ENCODE measurements around the gene SEMA3D. TPM values are rescaled to one million over a fixed set of nuclear protein-coding genes. Genes with fewer than 3 reads are reported as not detected.

SEMA3D gene
- total RNA-seq, 1 experiment from 2014 or later: 1.4 TPM

DNA sequence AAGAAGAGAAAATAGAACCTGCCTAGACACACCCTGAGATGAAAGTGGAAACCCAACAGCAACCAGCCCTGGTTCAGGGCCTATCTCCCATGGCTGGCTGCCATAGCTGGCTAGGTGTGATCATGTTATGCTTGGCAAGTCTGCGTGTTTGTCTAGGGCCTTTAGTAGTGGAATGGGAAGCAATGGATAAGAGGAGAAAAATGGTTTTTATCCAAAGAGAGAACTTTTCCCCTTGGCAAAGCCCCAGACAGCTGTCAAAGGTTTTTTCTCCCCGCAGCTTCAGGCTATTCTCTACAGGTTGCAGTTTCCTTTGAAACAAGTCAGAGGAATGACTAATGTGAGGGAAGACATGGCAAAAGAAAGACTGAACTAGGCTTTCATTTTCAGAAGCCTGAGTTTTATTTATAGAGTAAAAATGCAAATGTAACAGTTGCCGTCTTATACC is 161.5 kb downstream of the SEMA3D start:
- Histone ChIP-seq H3K36me3 (ENCODE audit: control insufficient read depth in 1 of 2, insufficient read depth in 2 of 2, low read length in 2 of 2) (no peaks in the 10 kb centered on the region), H4K20me1 (ENCODE audit: insufficient read depth) (no peaks in the 10 kb centered on the region), H3K4me3 (replicated peaks in 1 of 2; ENCODE audit: low read depth in 1 of 2, low read length in 2 of 2) (no peak overlapping the region), H3K27me3 (ENCODE audit: insufficient read depth, low read length) (no peaks in the 10 kb centered on the region), H3K9me2 (ENCODE audit: insufficient read depth) (no peaks in the 10 kb centered on the region), H3K27ac (ENCODE audit: low read depth, low read length) (no peak overlapping the region), H3K79me2 (ENCODE audit: insufficient read depth, low read length) (no peaks in the 10 kb centered on the region), H3K9ac (ENCODE audit: low read length) (no peak overlapping the region), H3K9me3 (ENCODE audit: control insufficient read depth in 1 of 2, insufficient read depth in 1 of 2, low read depth in 1 of 2, low read length in 2 of 2) (no peaks in the 10 kb centered on the region), H3K4me2 (ENCODE audit: low read length) (no peak overlapping the region), H2AFZ (ENCODE audit: low read depth, low read length, poor library complexity, severe bottlenecking) (no peak overlapping the region), H3K4me1 (ENCODE audit: control insufficient read depth in 1 of 2, insufficient read depth in 2 of 2, low read length in 2 of 2) (no peaks in the 10 kb centered on the region)
- ChIA-PET CTCF (interaction anchor here (1.3 to 6.5 kb wide), 2 partner anchors 805 to 1090 kb away, joined by 4 to 72 read pairs; no protein-coding TSS in a partner anchor), RAD21 (ENCODE audit: low non-redundant PET in 1 of 2, low total read pairs in 2 of 2, uncharacterized antibody in 2 of 2, unreplicated experiment in 2 of 2) (interaction anchor here (1.0 to 1.9 kb wide), 2 partner anchors 1089 kb away, joined by 3 to 5 read pairs; no protein-coding TSS in a partner anchor), POLR2A (no interaction called here)
- TF ChIP-seq, protein P1, sequence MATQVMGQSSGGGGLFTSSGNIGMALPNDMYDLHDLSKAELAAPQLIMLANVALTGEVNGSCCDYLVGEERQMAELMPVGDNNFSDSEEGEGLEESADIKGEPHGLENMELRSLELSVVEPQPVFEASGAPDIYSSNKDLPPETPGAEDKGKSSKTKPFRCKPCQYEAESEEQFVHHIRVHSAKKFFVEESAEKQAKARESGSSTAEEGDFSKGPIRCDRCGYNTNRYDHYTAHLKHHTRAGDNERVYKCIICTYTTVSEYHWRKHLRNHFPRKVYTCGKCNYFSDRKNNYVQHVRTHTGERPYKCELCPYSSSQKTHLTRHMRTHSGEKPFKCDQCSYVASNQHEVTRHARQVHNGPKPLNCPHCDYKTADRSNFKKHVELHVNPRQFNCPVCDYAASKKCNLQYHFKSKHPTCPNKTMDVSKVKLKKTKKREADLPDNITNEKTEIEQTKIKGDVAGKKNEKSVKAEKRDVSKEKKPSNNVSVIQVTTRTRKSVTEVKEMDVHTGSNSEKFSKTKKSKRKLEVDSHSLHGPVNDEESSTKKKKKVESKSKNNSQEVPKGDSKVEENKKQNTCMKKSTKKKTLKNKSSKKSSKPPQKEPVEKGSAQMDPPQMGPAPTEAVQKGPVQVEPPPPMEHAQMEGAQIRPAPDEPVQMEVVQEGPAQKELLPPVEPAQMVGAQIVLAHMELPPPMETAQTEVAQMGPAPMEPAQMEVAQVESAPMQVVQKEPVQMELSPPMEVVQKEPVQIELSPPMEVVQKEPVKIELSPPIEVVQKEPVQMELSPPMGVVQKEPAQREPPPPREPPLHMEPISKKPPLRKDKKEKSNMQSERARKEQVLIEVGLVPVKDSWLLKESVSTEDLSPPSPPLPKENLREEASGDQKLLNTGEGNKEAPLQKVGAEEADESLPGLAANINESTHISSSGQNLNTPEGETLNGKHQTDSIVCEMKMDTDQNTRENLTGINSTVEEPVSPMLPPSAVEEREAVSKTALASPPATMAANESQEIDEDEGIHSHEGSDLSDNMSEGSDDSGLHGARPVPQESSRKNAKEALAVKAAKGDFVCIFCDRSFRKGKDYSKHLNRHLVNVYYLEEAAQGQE (IDR thresholded peaks at IDR 0.05; ENCODE audit: low read depth): no peak
- TF ChIP-seq EZH2 (IDR thresholded peaks at IDR 0.05): no peak
- TF ChIP-seq, protein P2, sequence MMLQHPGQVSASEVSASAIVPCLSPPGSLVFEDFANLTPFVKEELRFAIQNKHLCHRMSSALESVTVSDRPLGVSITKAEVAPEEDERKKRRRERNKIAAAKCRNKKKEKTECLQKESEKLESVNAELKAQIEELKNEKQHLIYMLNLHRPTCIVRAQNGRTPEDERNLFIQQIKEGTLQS (IDR thresholded peaks at IDR 0.05): no peak
- TF ChIP-seq JUND (IDR thresholded peaks at IDR 0.05): no peak
- no peak for TF ChIP-seq YY1 (IDR thresholded peaks at IDR 0.05; ENCODE audit: extremely low read depth, insufficient replicate concordance, low read depth, low read length)
- TF ChIP-seq SIN3A (IDR thresholded peaks at IDR 0.05; ENCODE audit: low read depth): no peak
- no peak for TF ChIP-seq POLR2A (IDR thresholded peaks at IDR 0.05; ENCODE audit: borderline replicate concordance, extremely low read depth, insufficient read depth, insufficient read length)
- no peak for TF ChIP-seq ELF1 (IDR thresholded peaks at IDR 0.05; ENCODE audit: borderline replicate concordance, low read depth)
- TF ChIP-seq ZNF274 (IDR thresholded peaks at IDR 0.05; ENCODE audit: low read depth, low read length): no peak
- TF ChIP-seq, protein P3, sequence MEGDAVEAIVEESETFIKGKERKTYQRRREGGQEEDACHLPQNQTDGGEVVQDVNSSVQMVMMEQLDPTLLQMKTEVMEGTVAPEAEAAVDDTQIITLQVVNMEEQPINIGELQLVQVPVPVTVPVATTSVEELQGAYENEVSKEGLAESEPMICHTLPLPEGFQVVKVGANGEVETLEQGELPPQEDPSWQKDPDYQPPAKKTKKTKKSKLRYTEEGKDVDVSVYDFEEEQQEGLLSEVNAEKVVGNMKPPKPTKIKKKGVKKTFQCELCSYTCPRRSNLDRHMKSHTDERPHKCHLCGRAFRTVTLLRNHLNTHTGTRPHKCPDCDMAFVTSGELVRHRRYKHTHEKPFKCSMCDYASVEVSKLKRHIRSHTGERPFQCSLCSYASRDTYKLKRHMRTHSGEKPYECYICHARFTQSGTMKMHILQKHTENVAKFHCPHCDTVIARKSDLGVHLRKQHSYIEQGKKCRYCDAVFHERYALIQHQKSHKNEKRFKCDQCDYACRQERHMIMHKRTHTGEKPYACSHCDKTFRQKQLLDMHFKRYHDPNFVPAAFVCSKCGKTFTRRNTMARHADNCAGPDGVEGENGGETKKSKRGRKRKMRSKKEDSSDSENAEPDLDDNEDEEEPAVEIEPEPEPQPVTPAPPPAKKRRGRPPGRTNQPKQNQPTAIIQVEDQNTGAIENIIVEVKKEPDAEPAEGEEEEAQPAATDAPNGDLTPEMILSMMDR (IDR thresholded peaks at IDR 0.05 in 2 of 3, conservative IDR thresholded peaks at IDR 0.05 in 1 of 3; ENCODE audit: borderline replicate concordance in 1 of 3, insufficient read depth in 1 of 3, low read depth in 2 of 3, low read length in 2 of 3): no peak
- TF ChIP-seq POLR2AphosphoS5 (IDR thresholded peaks at IDR 0.05; ENCODE audit: low read depth, low read length): no peak
- TF ChIP-seq SP1 (IDR thresholded peaks at IDR 0.05; ENCODE audit: low read depth): no peak
- intact Hi-C loops (cut with micrococcal nuclease): loop anchor here (10.0 kb wide), 1 partner anchor 411 kb away; no protein-coding TSS in a partner anchor
- no peak for DNase-seq (ENCODE audit: low read depth, low spot score)
- no peak for ATAC-seq
- no TSS peak for BruUV-seq (replicated peaks)
